ENCODE data around the gene TIMMDC1. TPM values are rescaled to one million over a fixed set of nuclear protein-coding genes. Genes with fewer than 3 reads are reported as not detected.

The TIMMDC1 gene
- total RNA-seq, 1 experiment from 2014 or later, result 121 TPM

DNA sequence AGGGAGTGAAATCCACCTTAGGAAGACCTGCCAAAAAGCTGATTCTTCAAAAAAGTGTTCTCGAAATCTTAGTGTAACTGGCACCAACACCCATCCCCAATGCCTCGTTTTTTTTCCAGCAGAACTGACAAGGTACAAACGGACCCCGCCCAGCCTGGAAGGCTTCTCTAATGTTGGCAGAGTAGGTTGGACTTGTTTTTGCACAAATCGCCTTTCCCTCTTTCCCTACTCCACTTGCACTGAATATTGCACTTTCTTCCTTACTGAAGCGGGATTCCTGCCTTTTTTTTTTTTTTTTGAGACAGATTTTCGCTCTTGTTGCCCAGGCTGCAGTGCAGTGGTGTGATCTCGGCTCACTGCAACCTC, 544 bp upstream of the TIMMDC1 start:
- no peak for TF ChIP-seq JUND (IDR thresholded peaks at IDR 0.05)
- TF ChIP-seq YY1 (IDR thresholded peaks at IDR 0.05; ENCODE audit: extremely low read depth, insufficient replicate concordance, low read depth, low read length), result no peak
- TF ChIP-seq ELF1 (IDR thresholded peaks at IDR 0.05; ENCODE audit: borderline replicate concordance, low read depth), result no peak
- TF ChIP-seq ATF3 (IDR thresholded peaks at IDR 0.05), result no peak
- no peak for TF ChIP-seq SIN3A (IDR thresholded peaks at IDR 0.05; ENCODE audit: low read depth)
- TF ChIP-seq FOSL1 (IDR thresholded peaks at IDR 0.05; ENCODE audit: low read depth), result no peak
- no peak for TF ChIP-seq SRF (IDR thresholded peaks at IDR 0.05; ENCODE audit: low read depth)
- TF ChIP-seq, protein P1, sequence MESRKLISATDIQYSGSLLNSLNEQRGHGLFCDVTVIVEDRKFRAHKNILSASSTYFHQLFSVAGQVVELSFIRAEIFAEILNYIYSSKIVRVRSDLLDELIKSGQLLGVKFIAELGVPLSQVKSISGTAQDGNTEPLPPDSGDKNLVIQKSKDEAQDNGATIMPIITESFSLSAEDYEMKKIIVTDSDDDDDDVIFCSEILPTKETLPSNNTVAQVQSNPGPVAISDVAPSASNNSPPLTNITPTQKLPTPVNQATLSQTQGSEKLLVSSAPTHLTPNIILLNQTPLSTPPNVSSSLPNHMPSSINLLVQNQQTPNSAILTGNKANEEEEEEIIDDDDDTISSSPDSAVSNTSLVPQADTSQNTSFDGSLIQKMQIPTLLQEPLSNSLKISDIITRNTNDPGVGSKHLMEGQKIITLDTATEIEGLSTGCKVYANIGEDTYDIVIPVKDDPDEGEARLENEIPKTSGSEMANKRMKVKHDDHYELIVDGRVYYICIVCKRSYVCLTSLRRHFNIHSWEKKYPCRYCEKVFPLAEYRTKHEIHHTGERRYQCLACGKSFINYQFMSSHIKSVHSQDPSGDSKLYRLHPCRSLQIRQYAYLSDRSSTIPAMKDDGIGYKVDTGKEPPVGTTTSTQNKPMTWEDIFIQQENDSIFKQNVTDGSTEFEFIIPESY (IDR thresholded peaks at IDR 0.05; ENCODE audit: extremely low read depth, insufficient replicate concordance, low read length), result no peak
- TF ChIP-seq CEBPB (IDR thresholded peaks at IDR 0.05; ENCODE audit: low read depth), result no peak
- Histone ChIP-seq H3K27me3 (ENCODE audit: insufficient read depth, low read length) (no peaks in the 10 kb centered on the region), H3K9ac (ENCODE audit: low read length) (peak overlapping the region; percentile 85), H3K9me3 (ENCODE audit: control insufficient read depth in 1 of 2, insufficient read depth in 1 of 2, low read depth in 1 of 2, low read length in 2 of 2) (no peaks in the 10 kb centered on the region), H3K36me3 (ENCODE audit: control insufficient read depth in 1 of 2, insufficient read depth in 2 of 2, low read length in 2 of 2) (peaks cover 0 to 2% of the 10 kb centered on the region in 2 experiments; a peak in 3 of 4 replicates), H3K9me2 (ENCODE audit: insufficient read depth) (no peaks in the 10 kb centered on the region), H3K79me2 (ENCODE audit: insufficient read depth, low read length) (peaks cover 36% of the 10 kb centered on the region), H3K4me1 (ENCODE audit: control insufficient read depth in 1 of 2, insufficient read depth in 2 of 2, low read length in 2 of 2) (peaks cover 7 to 16% of the 10 kb centered on the region in 2 experiments; a peak in 2 of 4 replicates), H2AFZ (ENCODE audit: low read depth, low read length, poor library complexity, severe bottlenecking) (no peak overlapping the region), H3K4me2 (ENCODE audit: low read length) (peak overlapping the region; percentile 75), H3K4me3 (replicated peaks in 1 of 2; ENCODE audit: low read depth in 1 of 2, low read length in 2 of 2) (peak overlapping the region; percentile 62 to 81), H4K20me1 (ENCODE audit: insufficient read depth) (no peaks in the 10 kb centered on the region), H3K27ac (ENCODE audit: low read depth, low read length) (peak overlapping the region; percentile 79)
- BruUV-seq (replicated peaks), result TSS peak; percentile 96
- no peak for DNase-seq (ENCODE audit: low read depth, low spot score)
- intact Hi-C loops (cut with micrococcal nuclease), result loop anchor here (2.0 kb wide), 1 partner anchor 29 kb away; the partner anchor contains the start of gene POGLUT1
- ChIA-PET POLR2A (interaction anchor here (0.8 to 1.5 kb wide), 4 partner anchors 18 to 257 kb away, joined by 3 to 7 read pairs (median 3); partner anchors contain the start of genes B4GALT4 and TMEM39A), CTCF (interaction anchor here (0.6 to 0.9 kb wide), 2 partner anchors 28 to 198 kb away, joined by 3 read pairs; no protein-coding TSS in a partner anchor), RAD21 (ENCODE audit: low non-redundant PET in 1 of 2, low total read pairs in 2 of 2, uncharacterized antibody in 2 of 2, unreplicated experiment in 2 of 2) (interaction anchor here in 1 of 2 experiments (0.6 kb wide), 1 partner anchor 179 kb away, joined by 4 read pairs; no protein-coding TSS in a partner anchor)
- peak; percentile 13; the same call in 1 of the 2 replicates for ATAC-seq
